ENCODE results near the gene ADAR. TPM values are rescaled to one million over a fixed set of nuclear protein-coding genes. Genes with fewer than 3 reads are reported as not detected.

Gene ADAR
- total RNA-seq, 1 experiment from 2014 or later, result 190 TPM

GRCh38 chr1:154558720-154559465 lies 49.1 kb downstream of the ADAR start:
- intact Hi-C loops (cut with micrococcal nuclease; ENCODE audit: unreplicated experiment), result loop anchor here (1.0 to 2.0 kb wide), 7 partner anchors 49 to 442 kb away; partner anchors contain the start of genes ADAR and KCNN3
- POLR2A ChIA-PET, result no interaction called here
- BruUV-seq (replicated peaks), result TSS peak; percentile 86

GRCh38 chr1:154557939-154558719 lies 49.9 kb downstream of the ADAR start, which contains the start of gene UBE2Q1:
Gene UBE2Q1, minus strand, starts transcription at chr1:154558662. Its CDS starts 109 bp downstream, at chr1:154558553.
- peaks cover 49% of the 10 kb centered on the region for H3K36me3 Mint-ChIP-seq (ENCODE audit: insufficient read depth, unreplicated experiment)
- H3K4me1 ChIP-seq, result peaks cover 13% of the 10 kb centered on the region
- no peaks in the 10 kb centered on the region for H3K27me3 ChIP-seq (replicated peaks; ENCODE audit: control insufficient read depth, insufficient read depth, low read length)
- DNase-seq, result peak in 1 of 2 experiments; percentile 62
- H3K27me3 Mint-ChIP-seq (ENCODE audit: insufficient read depth, unreplicated experiment), result no peaks in the 10 kb centered on the region
- peaks cover 13% of the 10 kb centered on the region for H3K4me1 Mint-ChIP-seq (ENCODE audit: low read depth, unreplicated experiment)
- H3K27ac Mint-ChIP-seq (ENCODE audit: unreplicated experiment), result peak within 1 kb of the TSS; percentile 91
- BruUV-seq (replicated peaks), result no TSS peak
- peaks cover 9% of the 10 kb centered on the region for H3K36me3 ChIP-seq (ENCODE audit: control insufficient read depth, insufficient read depth, low read length)
- H3K9me3 Mint-ChIP-seq (ENCODE audit: unreplicated experiment), result no peaks in the 10 kb centered on the region
- intact Hi-C loops (cut with micrococcal nuclease; ENCODE audit: unreplicated experiment), result loop anchor here (1.0 to 2.0 kb wide), 6 partner anchors 50 to 443 kb away; partner anchors contain the start of genes ADAR and KCNN3
- no peaks in the 10 kb centered on the region for H3K9me3 ChIP-seq
- H3K4me3 ChIP-seq (ENCODE audit: low read depth, low read length), result peak within 1 kb of the TSS; percentile 85
- H3K4me3 Mint-ChIP-seq (ENCODE audit: unreplicated experiment), result peak within 1 kb of the TSS; percentile 90
- ChIA-PET CTCF (no interaction called here), POLR2A (no interaction called here)
- TF ChIP-seq CTCF (IDR thresholded peaks at IDR 0.05; ENCODE audit: insufficient read depth in 1 of 2, low read depth in 1 of 2, low read length in 1 of 2, severe bottlenecking in 1 of 2, unreplicated experiment in 1 of 2), result no peak

More at GRCh38 chr1:154558720-154559465, 49.1 kb downstream of the ADAR start:
- Histone ChIP-seq H3K4me1 (peaks cover 13% of the 10 kb centered on the region), H3K27me3 (replicated peaks; ENCODE audit: control insufficient read depth, insufficient read depth, low read length) (no peaks in the 10 kb centered on the region), H3K9me3 (no peaks in the 10 kb centered on the region), H3K4me3 (ENCODE audit: low read depth, low read length) (peak overlapping the region; percentile 85), H3K36me3 (ENCODE audit: control insufficient read depth, insufficient read depth, low read length) (peaks cover 7% of the 10 kb centered on the region)
- Mint-ChIP-seq H3K9me3 (ENCODE audit: unreplicated experiment) (no peaks in the 10 kb centered on the region), H3K27me3 (ENCODE audit: insufficient read depth, unreplicated experiment) (no peaks in the 10 kb centered on the region), H3K4me3 (ENCODE audit: unreplicated experiment) (peak overlapping the region; percentile 90), H3K27ac (ENCODE audit: unreplicated experiment) (peak overlapping the region; percentile 91), H3K4me1 (ENCODE audit: low read depth, unreplicated experiment) (peaks cover 13% of the 10 kb centered on the region), H3K36me3 (ENCODE audit: insufficient read depth, unreplicated experiment) (peaks cover 42% of the 10 kb centered on the region)
- DNase-seq, result peak; percentile 98 to 99
- TF ChIP-seq CTCF (IDR thresholded peaks at IDR 0.05; ENCODE audit: insufficient read depth in 1 of 2, low read depth in 1 of 2, low read length in 1 of 2, severe bottlenecking in 1 of 2, unreplicated experiment in 1 of 2), result no peak
- CTCF ChIA-PET, result interaction anchor here (0.8 to 1.5 kb wide), 13 partner anchors 9 to 440 kb away, joined by 4 to 23 read pairs (median 9); partner anchors contain the start of genes CHRNB2, PBXIP1 and PMVK

GRCh38 chr1:154557248-154557938 lies 50.6 kb downstream of the ADAR start:
- no TSS peak for BruUV-seq (replicated peaks)
- Histone ChIP-seq H3K36me3 (ENCODE audit: control insufficient read depth, insufficient read depth, low read length) (peaks cover 12% of the 10 kb centered on the region), H3K4me1 (peaks cover 13% of the 10 kb centered on the region), H3K4me3 (ENCODE audit: low read depth, low read length) (peak overlapping the region; percentile 85), H3K9me3 (no peaks in the 10 kb centered on the region), H3K27me3 (replicated peaks; ENCODE audit: control insufficient read depth, insufficient read depth, low read length) (no peaks in the 10 kb centered on the region)
- ChIA-PET POLR2A (no interaction called here), CTCF (no interaction called here)
- peak overlapping the region; percentile 91 for H3K27ac Mint-ChIP-seq (ENCODE audit: unreplicated experiment)
- H3K36me3 Mint-ChIP-seq (ENCODE audit: insufficient read depth, unreplicated experiment), result peaks cover 57% of the 10 kb centered on the region
- H3K4me1 Mint-ChIP-seq (ENCODE audit: low read depth, unreplicated experiment), result peaks cover 13% of the 10 kb centered on the region
- peak overlapping the region; percentile 90 for H3K4me3 Mint-ChIP-seq (ENCODE audit: unreplicated experiment)
- no peaks in the 10 kb centered on the region for H3K9me3 Mint-ChIP-seq (ENCODE audit: unreplicated experiment)
- intact Hi-C loops (cut with micrococcal nuclease; ENCODE audit: unreplicated experiment), result no loop called here
- no peak for TF ChIP-seq CTCF (IDR thresholded peaks at IDR 0.05; ENCODE audit: insufficient read depth in 1 of 2, low read depth in 1 of 2, low read length in 1 of 2, severe bottlenecking in 1 of 2, unreplicated experiment in 1 of 2)
- no peaks in the 10 kb centered on the region for H3K27me3 Mint-ChIP-seq (ENCODE audit: insufficient read depth, unreplicated experiment)
- DNase-seq, result no peak
